Activated CD8-positive, alpha-beta T cell treated with anti-CD3 and anti-CD28 coated beads, Interleukin-2, amount 10 ng/mL, durations not matched to agents 7 days and 5 days (primary cell): Measurements from ENCODE around the gene SMARCA4. TPM values are rescaled to one million over a fixed set of nuclear protein-coding genes. Genes with fewer than 3 reads are reported as not detected.
"Not testable (repeated sequence)": the region's sequence is repeated elsewhere in the genome, so short reads cannot be mapped to it uniquely, and the experiment has no call there.

Source experiments
- ATAC-seq: fragments of 150-1000 bp; cut with Tn5 transposase; one replicate; pipeline ENCODE4 v1.10.0; 2021; ENCODE audit warnings: moderate library complexity
- CTCF ChIA-PET: fragments of 350-600 bp; sonication (Branson Sonifier 250); formaldehyde crosslinking; loops from one replicate; lab custom pipeline; 2021; ENCODE audit warnings: antibody characterized with exemption; lab: Charles Lee
- POLR2A ChIA-PET: fragments of 350-600 bp; sonication (Branson Sonifier 250); formaldehyde crosslinking; loops from one replicate; lab custom pipeline; 2021; ENCODE audit warnings: antibody characterized with exemption; lab: Charles Lee
- DNase-seq: peaks from one replicate; pipeline ENCODE4 v3.0.0-alpha.2; 2020
- H3K27ac Mint-ChIP-seq: one replicate; pipeline ENCODE4 v1.8.0; 2021; ENCODE audit warnings: mild to moderate bottlenecking, mixed read lengths
- H3K27me3 Mint-ChIP-seq: one replicate; pipeline ENCODE4 v1.8.0; 2021; ENCODE audit warnings: low read depth, mixed read lengths
- H3K36me3 Mint-ChIP-seq: one replicate; pipeline ENCODE4 v1.8.0; 2021; ENCODE audit warnings: low read depth, mixed read lengths
- H3K4me1 Mint-ChIP-seq: one replicate; pipeline ENCODE4 v1.8.0; 2021; ENCODE audit warnings: low read depth, mixed read lengths
- H3K4me3 Mint-ChIP-seq: one replicate; pipeline ENCODE4 v1.8.0; 2021; ENCODE audit warnings: mild to moderate bottlenecking, mixed read lengths
- H3K9me3 Mint-ChIP-seq: one replicate; pipeline ENCODE4 v1.8.0; 2022; ENCODE audit warnings: mixed read lengths; ENCODE audit not compliant: insufficient read depth
- total RNA-seq, 2 experiments: library from RNA; stranded (reverse); gene quantifications; one replicate each; pipeline ENCODE4 v1.2.3, GENCODE V29; 2021

SMARCA4 gene
- total RNA-seq, 2 experiments from 2014 or later, result 108 to 115 TPM

DNA sequence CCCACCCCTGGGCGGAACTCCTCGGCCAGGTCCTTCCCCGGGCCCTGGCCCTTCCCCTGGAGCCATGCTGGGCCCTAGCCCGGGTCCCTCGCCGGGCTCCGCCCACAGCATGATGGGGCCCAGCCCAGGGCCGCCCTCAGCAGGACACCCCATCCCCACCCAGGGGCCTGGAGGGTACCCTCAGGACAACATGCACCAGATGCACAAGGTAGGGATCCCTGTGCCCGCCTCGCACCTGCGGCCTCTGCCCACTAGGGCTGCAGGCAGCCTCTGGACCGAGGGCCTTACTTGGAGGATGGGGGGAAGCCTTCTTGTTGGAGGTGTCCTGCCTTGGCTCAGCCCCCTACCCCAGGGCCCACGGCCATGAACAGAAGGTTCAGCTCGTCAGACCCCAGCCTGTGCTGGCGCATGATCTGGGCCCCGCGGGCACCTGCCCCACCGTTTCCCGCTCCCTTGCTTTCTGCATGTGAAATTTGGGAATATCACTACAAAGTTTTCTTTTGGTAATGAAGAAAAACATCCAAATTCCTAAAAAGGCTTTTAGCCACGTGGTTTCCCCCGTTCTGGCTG, 23.4 kb downstream of the SMARCA4 start:
- Mint-ChIP-seq H3K4me1 (peaks cover 10% of the 10 kb centered on the region), H3K4me3 (no peak overlapping the region), H3K27me3 (no peaks in the 10 kb centered on the region), H3K36me3 (peaks cover 11% of the 10 kb centered on the region), H3K9me3 (no peaks in the 10 kb centered on the region), H3K27ac (no peak overlapping the region)
- no peak for ATAC-seq
- CTCF ChIA-PET, result interaction anchor here (0.8 kb wide), 1 partner anchor 43 kb away, joined by 3 read pairs; no protein-coding TSS in a partner anchor
- no peak for DNase-seq
- POLR2A ChIA-PET, result no interaction called here

DNA sequence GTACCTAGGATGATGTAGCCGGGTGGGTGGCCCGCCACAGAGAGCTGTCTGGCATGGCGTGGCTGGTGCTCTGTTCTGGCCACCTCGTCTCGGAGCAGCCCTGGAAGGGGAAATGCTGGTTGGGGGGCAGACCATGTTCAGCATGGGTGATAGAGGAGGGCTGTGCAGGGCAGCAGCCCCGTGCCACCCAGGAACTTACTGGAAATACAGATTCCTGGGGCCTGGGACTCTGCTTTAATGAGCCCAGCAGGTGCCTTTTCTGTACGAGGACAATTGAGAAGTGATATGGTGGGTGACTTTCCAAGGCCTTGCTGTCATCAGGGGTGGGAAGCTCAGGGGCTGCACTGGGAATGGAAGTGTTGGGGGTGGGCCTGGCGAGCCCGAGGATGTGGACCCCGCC, 24.7 kb downstream of the SMARCA4 start:
- peaks cover under 1% of the 10 kb centered on the region for H3K4me1 Mint-ChIP-seq
- H3K36me3 Mint-ChIP-seq, result peaks cover 12% of the 10 kb centered on the region
- H3K27me3 Mint-ChIP-seq, result no peaks in the 10 kb centered on the region
- POLR2A ChIA-PET, result no interaction called here
- DNase-seq (no peak), ATAC-seq (no peak)
- CTCF ChIA-PET, result no interaction called here
- H3K27ac Mint-ChIP-seq, result peak overlapping the region; percentile 52
- no peaks in the 10 kb centered on the region for H3K9me3 Mint-ChIP-seq
- H3K4me3 Mint-ChIP-seq, result no peak overlapping the region

DNA sequence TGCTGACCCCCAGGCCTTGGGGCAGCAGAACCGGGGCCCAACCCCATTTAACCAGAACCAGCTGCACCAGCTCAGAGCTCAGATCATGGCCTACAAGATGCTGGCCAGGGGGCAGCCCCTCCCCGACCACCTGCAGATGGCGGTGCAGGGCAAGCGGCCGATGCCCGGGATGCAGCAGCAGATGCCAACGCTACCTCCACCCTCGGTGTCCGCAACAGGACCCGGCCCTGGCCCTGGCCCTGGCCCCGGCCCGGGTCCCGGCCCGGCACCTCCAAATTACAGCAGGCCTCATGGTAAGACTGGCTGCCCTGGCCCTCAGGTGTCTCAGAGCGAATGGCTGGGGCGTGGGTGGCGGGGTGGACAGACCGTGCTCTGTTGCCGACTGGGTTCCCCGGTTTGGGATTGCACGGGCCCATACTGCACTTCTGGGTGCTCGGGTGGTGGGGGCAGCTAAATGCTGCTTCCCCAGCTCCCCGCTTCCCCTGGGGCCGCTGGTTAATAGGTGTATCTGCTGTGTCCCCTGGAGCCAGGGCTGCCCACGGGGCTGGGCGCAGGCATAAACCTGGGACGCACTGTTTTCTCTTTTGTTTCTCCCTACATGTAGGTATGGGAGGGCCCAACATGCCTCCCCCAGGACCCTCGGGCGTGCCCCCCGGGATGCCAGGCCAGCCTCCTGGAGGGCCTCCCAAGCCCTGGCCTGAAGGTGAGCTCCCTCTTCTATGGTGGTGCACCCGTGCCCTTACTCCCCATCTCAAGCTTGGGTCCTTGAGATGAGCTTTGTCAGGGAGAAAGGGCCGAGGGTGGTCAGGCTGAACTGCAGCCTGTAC, 25.7 kb downstream of the SMARCA4 start:
- H3K4me1 Mint-ChIP-seq, result no peaks in the 10 kb centered on the region
- ATAC-seq (no peak), DNase-seq (no peak)
- H3K9me3 Mint-ChIP-seq, result no peaks in the 10 kb centered on the region
- peaks cover 17% of the 10 kb centered on the region for H3K36me3 Mint-ChIP-seq
- no peak overlapping the region for H3K4me3 Mint-ChIP-seq
- no peaks in the 10 kb centered on the region for H3K27me3 Mint-ChIP-seq
- H3K27ac Mint-ChIP-seq, result no peak overlapping the region
- POLR2A ChIA-PET, result no interaction called here
- CTCF ChIA-PET, result no interaction called here

DNA sequence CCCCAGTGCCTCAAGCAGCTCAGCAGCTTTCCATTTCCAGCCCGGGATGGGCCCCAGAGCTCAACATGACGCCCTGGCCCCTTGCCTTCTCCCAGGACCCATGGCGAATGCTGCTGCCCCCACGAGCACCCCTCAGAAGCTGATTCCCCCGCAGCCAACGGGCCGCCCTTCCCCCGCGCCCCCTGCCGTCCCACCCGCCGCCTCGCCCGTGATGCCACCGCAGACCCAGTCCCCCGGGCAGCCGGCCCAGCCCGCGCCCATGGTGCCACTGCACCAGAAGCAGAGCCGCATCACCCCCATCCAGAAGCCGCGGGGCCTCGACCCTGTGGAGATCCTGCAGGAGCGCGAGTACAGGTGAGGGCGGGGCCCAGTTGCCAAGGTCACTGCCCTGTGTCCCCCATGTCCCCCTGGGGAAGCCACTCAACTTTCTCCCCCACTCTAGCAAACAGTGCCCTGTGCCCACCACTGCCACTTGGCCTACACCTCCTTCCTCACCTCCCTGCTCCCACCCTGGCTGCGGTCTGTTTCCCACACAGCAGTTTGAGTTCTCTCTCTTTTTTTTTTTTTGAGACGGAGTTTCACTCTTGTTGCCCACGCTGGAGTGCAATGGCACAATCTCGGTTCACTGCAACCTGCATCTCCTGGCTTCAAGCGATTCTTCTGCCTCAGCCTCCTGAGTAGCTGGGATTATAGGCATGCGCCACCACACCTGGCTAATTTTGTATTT, 26.9 kb downstream of the SMARCA4 start:
- ChIA-PET CTCF (no interaction called here), POLR2A (no interaction called here)
- DNase-seq (no peak), ATAC-seq (no peak)
- Mint-ChIP-seq H3K27me3 (no peaks in the 10 kb centered on the region), H3K36me3 (peaks cover 19% of the 10 kb centered on the region), H3K4me1 (no peaks in the 10 kb centered on the region), H3K27ac (no peak overlapping the region), H3K9me3 (no peaks in the 10 kb centered on the region), H3K4me3 (no peak overlapping the region)

DNA sequence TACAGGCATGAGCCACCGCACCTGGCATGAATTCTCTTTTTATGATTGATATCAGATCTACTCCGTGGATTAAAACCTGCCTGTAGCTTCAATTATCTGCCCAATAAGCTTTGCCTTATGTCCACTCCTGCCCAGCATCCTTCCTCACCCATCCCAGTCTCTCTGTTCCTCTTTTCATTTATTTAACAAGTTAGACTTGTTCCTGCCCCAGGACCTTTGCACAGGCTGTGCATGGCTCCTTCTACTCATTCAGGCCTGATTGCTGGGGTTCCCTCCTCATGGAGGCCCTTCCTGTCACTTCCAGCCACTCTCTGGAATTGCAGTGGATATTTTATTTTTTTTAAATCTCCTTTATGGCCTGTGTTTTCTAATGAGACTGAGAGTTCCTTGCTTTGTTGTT, 27.6 kb downstream of the SMARCA4 start:
- H3K4me3 Mint-ChIP-seq, result no peak overlapping the region
- H3K27me3 Mint-ChIP-seq, result no peaks in the 10 kb centered on the region
- peaks cover 24% of the 10 kb centered on the region for H3K36me3 Mint-ChIP-seq
- DNase-seq (no peak), ATAC-seq (no peak)
- H3K9me3 Mint-ChIP-seq, result no peaks in the 10 kb centered on the region
- no peak overlapping the region for H3K27ac Mint-ChIP-seq
- ChIA-PET POLR2A (no interaction called here), CTCF (no interaction called here)
- no peaks in the 10 kb centered on the region for H3K4me1 Mint-ChIP-seq

DNA sequence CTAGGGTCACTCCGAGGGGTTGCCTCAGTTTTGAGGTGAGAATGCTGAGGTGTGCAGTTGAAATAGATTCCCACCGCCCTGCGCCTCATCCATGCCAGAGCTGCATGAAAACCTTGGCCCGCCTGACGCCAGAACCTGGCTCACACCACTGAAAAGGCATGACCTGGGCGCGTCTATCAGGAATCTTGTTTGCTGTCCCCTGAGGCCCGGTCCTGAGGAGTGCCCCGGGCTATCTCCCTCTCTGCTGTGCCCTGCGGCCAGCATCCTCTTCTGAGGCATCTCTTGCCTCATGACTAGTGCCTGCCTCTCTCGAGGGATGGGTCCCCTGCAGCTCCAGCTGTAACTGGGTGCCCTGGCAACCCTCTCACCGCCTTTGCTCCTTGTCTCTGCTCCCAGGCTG, 28.1 kb downstream of the SMARCA4 start:
- ATAC-seq, result no peak
- ChIA-PET POLR2A (no interaction called here), CTCF (no interaction called here)
- Mint-ChIP-seq H3K9me3 (no peaks in the 10 kb centered on the region), H3K4me1 (no peaks in the 10 kb centered on the region), H3K27me3 (no peaks in the 10 kb centered on the region), H3K4me3 (no peak overlapping the region), H3K27ac (no peak overlapping the region), H3K36me3 (peaks cover 24% of the 10 kb centered on the region)
- DNase-seq, result no peak

DNA sequence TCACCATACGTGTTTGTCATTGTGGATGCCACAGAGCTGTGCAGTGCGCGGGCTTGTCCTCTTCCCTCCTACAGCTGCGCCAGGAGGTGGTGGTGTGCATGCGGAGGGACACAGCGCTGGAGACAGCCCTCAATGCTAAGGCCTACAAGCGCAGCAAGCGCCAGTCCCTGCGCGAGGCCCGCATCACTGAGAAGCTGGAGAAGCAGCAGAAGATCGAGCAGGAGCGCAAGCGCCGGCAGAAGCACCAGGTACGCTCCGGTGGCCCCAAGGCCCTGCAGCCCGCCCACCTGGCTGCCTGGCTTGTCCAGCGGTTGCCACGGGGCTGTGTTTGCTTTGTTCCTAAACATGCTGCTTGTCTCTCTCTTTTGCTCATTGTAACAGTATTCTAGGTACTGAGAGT, 30.2 kb downstream of the SMARCA4 start:
- no peak overlapping the region for H3K27ac Mint-ChIP-seq
- DNase-seq, result no peak
- no peaks in the 10 kb centered on the region for H3K27me3 Mint-ChIP-seq
- no peak for ATAC-seq
- no peaks in the 10 kb centered on the region for H3K4me1 Mint-ChIP-seq
- ChIA-PET CTCF (no interaction called here), POLR2A (no interaction called here)
- H3K36me3 Mint-ChIP-seq, result peaks cover 31% of the 10 kb centered on the region
- H3K9me3 Mint-ChIP-seq, result no peaks in the 10 kb centered on the region
- no peak overlapping the region for H3K4me3 Mint-ChIP-seq

DNA sequence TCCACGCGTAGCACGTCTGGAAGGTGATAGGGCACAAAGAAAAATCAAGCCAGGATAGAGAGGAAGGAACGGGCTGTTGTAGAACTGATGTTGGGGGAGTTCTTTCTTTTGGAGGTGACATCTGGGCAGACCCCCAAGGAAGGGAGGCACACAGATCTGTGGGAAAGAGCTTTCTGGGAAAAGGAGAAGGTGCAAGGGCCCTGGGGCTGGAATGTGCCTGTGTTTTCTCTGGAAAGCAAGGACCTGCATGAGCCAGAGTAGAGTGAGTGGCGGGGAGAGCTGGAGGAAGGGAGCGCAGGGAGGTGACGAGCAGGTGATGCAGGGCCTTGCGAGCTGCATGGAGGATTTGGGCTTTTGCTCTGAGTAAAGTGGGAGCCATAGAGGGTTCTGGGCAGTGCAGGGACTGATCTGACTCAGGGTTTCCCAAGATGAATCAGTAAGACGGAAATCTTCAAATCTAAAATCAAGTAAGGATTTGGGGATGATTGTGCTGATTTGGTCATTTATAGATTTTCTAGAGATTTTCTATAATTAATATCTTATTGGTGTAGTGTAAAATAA, 30.8 kb downstream of the SMARCA4 start:
- no peak overlapping the region for H3K4me3 Mint-ChIP-seq
- H3K9me3 Mint-ChIP-seq, result no peaks in the 10 kb centered on the region
- no peak overlapping the region for H3K27ac Mint-ChIP-seq
- peaks cover 35% of the 10 kb centered on the region for H3K36me3 Mint-ChIP-seq
- ChIA-PET POLR2A (no interaction called here), CTCF (no interaction called here)
- no peaks in the 10 kb centered on the region for H3K4me1 Mint-ChIP-seq
- ATAC-seq, result no peak
- DNase-seq, result no peak
- no peaks in the 10 kb centered on the region for H3K27me3 Mint-ChIP-seq

DNA sequence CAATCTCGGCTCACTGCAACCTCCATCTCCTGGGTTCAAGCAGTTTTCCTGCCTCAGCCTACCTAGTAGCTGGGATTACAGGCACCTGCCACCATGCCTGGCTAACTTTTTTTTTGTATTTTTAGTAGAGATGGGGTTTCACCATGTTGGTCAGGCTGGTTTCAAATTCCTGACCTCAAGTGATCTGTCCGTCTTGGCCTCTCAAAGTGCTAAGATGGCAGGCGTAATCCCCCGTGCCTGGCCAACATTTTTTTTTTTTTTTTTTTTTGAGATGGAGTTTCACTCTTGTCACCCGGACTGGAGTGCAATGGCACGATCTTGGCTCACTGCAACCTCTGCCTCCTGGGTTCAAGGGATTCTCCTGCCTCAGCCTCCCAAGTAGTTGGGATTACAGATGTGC, 31.3 kb downstream of the SMARCA4 start:
- H3K36me3 Mint-ChIP-seq, result peaks cover 35% of the 10 kb centered on the region

DNA sequence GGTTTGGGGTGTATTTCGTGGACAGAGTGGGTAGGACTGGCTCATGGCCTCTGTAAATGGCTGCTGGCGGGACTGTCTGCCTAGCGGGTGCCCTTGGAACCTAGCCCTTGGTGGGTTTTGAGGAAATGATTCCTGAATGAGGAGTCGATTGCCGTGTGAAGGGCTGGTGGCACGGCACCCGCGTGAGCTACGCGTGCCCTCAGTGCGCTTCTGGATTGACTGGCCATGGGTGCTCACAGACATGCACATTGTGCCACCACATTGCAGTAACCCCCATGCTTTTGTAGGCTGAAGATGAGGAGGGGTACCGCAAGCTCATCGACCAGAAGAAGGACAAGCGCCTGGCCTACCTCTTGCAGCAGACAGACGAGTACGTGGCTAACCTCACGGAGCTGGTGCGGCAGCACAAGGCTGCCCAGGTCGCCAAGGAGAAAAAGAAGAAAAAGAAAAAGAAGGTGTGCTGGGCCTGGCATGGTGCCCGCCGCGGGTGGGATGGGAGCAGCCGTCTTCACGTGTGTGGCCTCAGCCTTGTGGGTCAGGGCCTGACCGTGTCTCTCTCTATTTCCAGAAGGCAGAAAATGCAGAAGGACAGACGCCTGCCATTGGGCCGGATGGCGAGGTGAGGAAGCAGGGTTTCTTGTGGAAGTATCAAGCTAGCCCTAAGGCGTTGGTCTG, 35.2 kb downstream of the SMARCA4 start:
- Mint-ChIP-seq H3K4me1 (no peaks in the 10 kb centered on the region), H3K9me3 (no peaks in the 10 kb centered on the region), H3K4me3 (no peak overlapping the region), H3K27me3 (no peaks in the 10 kb centered on the region), H3K27ac (no peak overlapping the region), H3K36me3 (peaks cover 35% of the 10 kb centered on the region)
- ATAC-seq (no peak), DNase-seq (no peak)
- POLR2A ChIA-PET, result no interaction called here
- CTCF ChIA-PET, result no interaction called here

More for the DNA sequence above, 31.3 kb downstream of the SMARCA4 start:
- H3K4me3 Mint-ChIP-seq, POLR2A ChIA-PET, ATAC-seq, H3K27me3 Mint-ChIP-seq, H3K27ac Mint-ChIP-seq, H3K4me1 Mint-ChIP-seq, DNase-seq, H3K9me3 Mint-ChIP-seq, CTCF ChIA-PET: not testable (repeated sequence)

DNA sequence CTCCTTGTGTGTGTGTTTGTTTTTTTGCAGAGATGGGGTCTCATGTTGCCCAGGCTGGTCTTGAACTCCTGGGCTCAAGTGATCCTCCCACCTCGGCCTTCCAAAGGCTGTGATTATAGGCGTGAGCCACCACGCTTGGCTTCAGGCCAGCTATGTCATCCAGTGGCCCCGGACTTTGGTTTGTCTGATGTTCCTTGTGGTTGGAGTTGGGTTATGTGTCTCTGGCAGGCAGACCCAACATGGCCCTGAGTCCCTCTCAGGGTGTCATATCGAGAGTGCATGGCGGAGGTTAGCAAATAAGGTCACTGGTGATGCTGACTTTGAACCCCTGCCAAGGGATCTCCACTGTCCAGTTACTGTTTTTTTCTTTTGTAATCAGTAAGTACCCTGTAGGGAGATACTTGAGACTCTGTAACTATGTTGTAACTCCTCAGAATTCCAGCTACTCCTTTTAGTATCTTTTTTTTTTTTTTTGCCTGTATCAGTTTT, 37.3 kb downstream of the SMARCA4 start:
- ChIA-PET POLR2A (no interaction called here), CTCF (interaction anchor here (1.4 to 1.6 kb wide), 3 partner anchors 18 to 62 kb away, joined by 3 to 5 read pairs (median 3); no protein-coding TSS in a partner anchor)
- H3K4me1 Mint-ChIP-seq, result no peaks in the 10 kb centered on the region
- DNase-seq (no peak), ATAC-seq (no peak)
- H3K27me3 Mint-ChIP-seq, result no peaks in the 10 kb centered on the region
- H3K9me3 Mint-ChIP-seq, result no peaks in the 10 kb centered on the region
- H3K36me3 Mint-ChIP-seq, result peaks cover 28% of the 10 kb centered on the region
- H3K4me3 Mint-ChIP-seq, result no peak overlapping the region
- H3K27ac Mint-ChIP-seq, result no peak overlapping the region
